Measurements from ENCODE around the gene SPRYD7. TPM values are rescaled to one million over a fixed set of nuclear protein-coding genes. Genes with fewer than 3 reads are reported as not detected.

Gene SPRYD7
- total RNA-seq, 2 donors from 2014 or later: 2.0 to 5.6 TPM

DNA sequence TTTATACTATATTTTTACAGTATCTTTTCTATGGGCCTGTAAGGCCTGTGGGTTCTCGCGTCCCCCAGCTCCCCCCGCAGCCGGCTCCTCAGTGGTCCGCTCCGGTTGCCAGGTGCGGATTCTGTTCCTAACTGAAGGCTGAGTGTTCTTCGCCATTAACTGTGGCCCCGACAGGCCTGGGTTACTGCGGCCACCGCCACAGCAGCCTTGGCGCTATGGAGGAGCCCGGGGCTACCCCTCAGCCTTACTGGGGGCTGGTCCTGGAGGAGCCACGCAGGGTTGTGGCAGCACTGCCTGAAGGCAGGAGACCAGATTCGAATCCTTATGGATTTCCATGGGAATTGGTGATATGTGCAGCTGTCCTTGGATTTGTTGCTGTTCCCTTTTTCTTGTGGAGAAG, 45.8 kb downstream of the SPRYD7 start:
- H3K9ac ChIP-seq (ENCODE audit: extremely low read depth, low read length, poor library complexity, severe bottlenecking): no peak overlapping the region
- no peaks in the 10 kb centered on the region for H3K36me3 Mint-ChIP-seq (ENCODE audit: low read depth)
- H3K27ac ChIP-seq (ENCODE audit: low read depth, low read length): no peak overlapping the region
- no peaks in the 10 kb centered on the region for H3K36me3 ChIP-seq (ENCODE audit: control insufficient read depth, insufficient read depth, low read length)
- 90 to 93% methylated on average over 8 to 15 of the region's 15 CpGs for WGBS, 2 experiments (ENCODE audit: insufficient coverage in 1 of 2, insufficient read length in 1 of 2)
- H3K27me3 Mint-ChIP-seq (ENCODE audit: insufficient read depth): no peaks in the 10 kb centered on the region
- TF ChIP-seq CTCF (conservative IDR thresholded peaks at IDR 0.05): no peak
- no peaks in the 10 kb centered on the region for H3K27me3 ChIP-seq (ENCODE audit: control insufficient read depth, insufficient read depth, low read length, poor library complexity, severe bottlenecking)
- no peak overlapping the region for H3K27ac Mint-ChIP-seq
- peaks cover 5% of the 10 kb centered on the region for H3K9me3 ChIP-seq (ENCODE audit: control insufficient read depth, low read length)
- H3K4me1 Mint-ChIP-seq: no peaks in the 10 kb centered on the region
- no peaks in the 10 kb centered on the region for H3K4me1 ChIP-seq (ENCODE audit: control insufficient read depth, insufficient read depth, low read length)
- no peak overlapping the region for H3K4me3 Mint-ChIP-seq
- H3K4me3 ChIP-seq (ENCODE audit: low read length): no peak overlapping the region
- H3K9me3 Mint-ChIP-seq: peaks cover 23% of the 10 kb centered on the region
- DNase-seq: no peak

DNA sequence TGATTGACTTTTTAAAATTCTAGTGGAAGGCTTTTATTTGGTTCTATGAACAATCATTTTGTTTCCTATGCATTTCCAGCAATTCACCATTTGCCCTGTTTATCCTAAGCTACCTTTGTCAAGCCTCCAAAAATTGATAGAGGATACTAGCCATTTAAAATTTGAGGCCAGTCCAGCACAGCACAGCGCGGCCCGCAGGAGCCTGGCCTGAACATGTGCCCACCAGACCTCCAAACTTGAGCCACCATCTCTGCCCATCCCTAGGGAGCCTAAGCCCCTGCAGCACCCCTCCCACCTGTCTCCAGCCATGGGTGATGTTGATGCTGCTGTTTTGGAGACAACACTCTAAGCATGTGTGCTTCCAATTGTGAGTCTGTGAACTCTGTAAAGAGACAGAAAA, 57.5 kb downstream of the SPRYD7 start:
- H3K36me3 ChIP-seq (ENCODE audit: control insufficient read depth, insufficient read depth, low read length): no peaks in the 10 kb centered on the region
- H3K27ac Mint-ChIP-seq: no peak overlapping the region
- DNase-seq: no peak
- no peak overlapping the region for H3K4me3 Mint-ChIP-seq
- H3K27me3 Mint-ChIP-seq (ENCODE audit: insufficient read depth): peaks cover 10% of the 10 kb centered on the region
- H3K4me1 ChIP-seq (ENCODE audit: control insufficient read depth, insufficient read depth, low read length): no peaks in the 10 kb centered on the region
- no peak overlapping the region for H3K9ac ChIP-seq (ENCODE audit: extremely low read depth, low read length, poor library complexity, severe bottlenecking)
- H3K27me3 ChIP-seq (ENCODE audit: control insufficient read depth, insufficient read depth, low read length, poor library complexity, severe bottlenecking): no peaks in the 10 kb centered on the region
- H3K4me1 Mint-ChIP-seq: no peaks in the 10 kb centered on the region
- peaks cover 5% of the 10 kb centered on the region for H3K36me3 Mint-ChIP-seq (ENCODE audit: low read depth)
- WGBS, 2 experiments (ENCODE audit: insufficient coverage in 1 of 2, insufficient read length in 1 of 2): 93 to 98% methylated on average over 3 of the region's 3 CpGs
- H3K9me3 Mint-ChIP-seq: peaks cover 90% of the 10 kb centered on the region
- H3K27ac ChIP-seq (ENCODE audit: low read depth, low read length): no peak overlapping the region
- no peak for TF ChIP-seq CTCF (conservative IDR thresholded peaks at IDR 0.05)
- peaks cover 54% of the 10 kb centered on the region for H3K9me3 ChIP-seq (ENCODE audit: control insufficient read depth, low read length)
- peak overlapping the region; percentile 20 for H3K4me3 ChIP-seq (ENCODE audit: low read length)

GRCh38 chr13:49877629-49878218, 58.4 kb downstream of the SPRYD7 start:
- peaks cover 91% of the 10 kb centered on the region for H3K9me3 Mint-ChIP-seq
- H3K36me3 Mint-ChIP-seq (ENCODE audit: low read depth): peaks cover 5% of the 10 kb centered on the region

More at GRCh38 chr13:49877629-49878218, 58.4 kb downstream of the SPRYD7 start:
- no peak overlapping the region for H3K27ac ChIP-seq (ENCODE audit: low read depth, low read length)
- H3K4me1 ChIP-seq (ENCODE audit: control insufficient read depth, insufficient read depth, low read length): no peaks in the 10 kb centered on the region
- H3K4me3 ChIP-seq (ENCODE audit: low read length): peak overlapping the region; percentile 20
- H3K4me1 Mint-ChIP-seq: no peaks in the 10 kb centered on the region
- TF ChIP-seq CTCF (conservative IDR thresholded peaks at IDR 0.05): no peak
- WGBS, 2 experiments (ENCODE audit: insufficient coverage in 1 of 2, insufficient read length in 1 of 2): 82 to 91% methylated on average over 2 to 3 of the region's 3 CpGs
- H3K27ac Mint-ChIP-seq: no peak overlapping the region
- H3K9me3 ChIP-seq (ENCODE audit: control insufficient read depth, low read length): peaks cover 60% of the 10 kb centered on the region
- H3K9ac ChIP-seq (ENCODE audit: extremely low read depth, low read length, poor library complexity, severe bottlenecking): no peak overlapping the region
- H3K4me3 Mint-ChIP-seq: no peak overlapping the region
- peaks cover 5% of the 10 kb centered on the region for H3K27me3 Mint-ChIP-seq (ENCODE audit: insufficient read depth)
- H3K27me3 ChIP-seq (ENCODE audit: control insufficient read depth, insufficient read depth, low read length, poor library complexity, severe bottlenecking): no peaks in the 10 kb centered on the region
- no peak for DNase-seq
- H3K36me3 ChIP-seq (ENCODE audit: control insufficient read depth, insufficient read depth, low read length): no peaks in the 10 kb centered on the region
